Measurements from ENCODE around the gene PLA2G4B.

Gene PLA2G4B

DNA sequence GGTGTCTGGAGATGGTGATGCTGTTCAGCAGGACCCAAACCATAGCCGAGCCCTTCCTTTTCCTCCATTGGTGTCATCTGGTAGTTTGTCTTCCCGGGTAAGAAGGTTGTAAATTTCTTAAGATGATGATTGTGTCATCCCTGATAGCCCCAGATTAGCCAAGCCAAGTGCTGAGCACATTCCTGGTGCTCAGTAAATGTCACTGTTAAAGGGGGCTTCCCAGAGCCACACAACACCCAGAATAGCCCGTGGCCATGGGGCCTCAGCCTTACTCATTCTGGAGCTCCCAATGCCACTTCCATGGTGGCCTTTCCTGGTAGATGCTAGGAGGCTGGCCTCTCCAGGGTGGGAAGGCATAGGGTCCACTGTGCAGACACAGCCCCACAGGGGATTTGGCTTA is 4.6 kb upstream of the PLA2G4B start:
- TF ChIP-seq, protein P1, sequence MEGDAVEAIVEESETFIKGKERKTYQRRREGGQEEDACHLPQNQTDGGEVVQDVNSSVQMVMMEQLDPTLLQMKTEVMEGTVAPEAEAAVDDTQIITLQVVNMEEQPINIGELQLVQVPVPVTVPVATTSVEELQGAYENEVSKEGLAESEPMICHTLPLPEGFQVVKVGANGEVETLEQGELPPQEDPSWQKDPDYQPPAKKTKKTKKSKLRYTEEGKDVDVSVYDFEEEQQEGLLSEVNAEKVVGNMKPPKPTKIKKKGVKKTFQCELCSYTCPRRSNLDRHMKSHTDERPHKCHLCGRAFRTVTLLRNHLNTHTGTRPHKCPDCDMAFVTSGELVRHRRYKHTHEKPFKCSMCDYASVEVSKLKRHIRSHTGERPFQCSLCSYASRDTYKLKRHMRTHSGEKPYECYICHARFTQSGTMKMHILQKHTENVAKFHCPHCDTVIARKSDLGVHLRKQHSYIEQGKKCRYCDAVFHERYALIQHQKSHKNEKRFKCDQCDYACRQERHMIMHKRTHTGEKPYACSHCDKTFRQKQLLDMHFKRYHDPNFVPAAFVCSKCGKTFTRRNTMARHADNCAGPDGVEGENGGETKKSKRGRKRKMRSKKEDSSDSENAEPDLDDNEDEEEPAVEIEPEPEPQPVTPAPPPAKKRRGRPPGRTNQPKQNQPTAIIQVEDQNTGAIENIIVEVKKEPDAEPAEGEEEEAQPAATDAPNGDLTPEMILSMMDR (IDR thresholded peaks at IDR 0.05; ENCODE audit: insufficient read depth, missing control alignments) = no peak
- DNase-seq (ENCODE audit: insufficient read length, low spot score) (no peak), FAIRE-seq (no peak)

DNA sequence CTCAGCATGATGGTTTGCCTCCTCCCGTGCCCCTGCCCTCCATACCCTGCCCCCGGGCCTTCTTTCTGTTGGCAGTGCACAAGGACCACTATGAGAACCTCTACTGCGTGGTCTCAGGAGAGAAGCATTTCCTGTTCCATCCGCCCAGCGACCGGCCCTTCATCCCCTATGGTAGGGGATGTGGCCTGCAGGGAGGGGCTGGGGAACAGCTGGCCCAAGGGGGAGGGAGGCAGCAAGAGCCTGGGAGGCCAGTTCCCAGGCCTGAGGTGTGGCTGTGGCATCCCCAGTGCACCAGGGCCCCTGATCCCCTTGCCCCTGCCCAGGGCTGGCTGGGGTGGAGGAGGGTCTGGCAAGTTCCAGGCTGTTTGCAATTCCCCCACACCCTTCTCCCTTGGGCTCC is 2.6 kb upstream of the PLA2G4B start:
- TF ChIP-seq, protein P1 (IDR thresholded peaks at IDR 0.05; ENCODE audit: insufficient read depth, missing control alignments) = no peak
- DNase-seq (ENCODE audit: insufficient read length, low spot score) = no peak
- no peak for FAIRE-seq

DNA sequence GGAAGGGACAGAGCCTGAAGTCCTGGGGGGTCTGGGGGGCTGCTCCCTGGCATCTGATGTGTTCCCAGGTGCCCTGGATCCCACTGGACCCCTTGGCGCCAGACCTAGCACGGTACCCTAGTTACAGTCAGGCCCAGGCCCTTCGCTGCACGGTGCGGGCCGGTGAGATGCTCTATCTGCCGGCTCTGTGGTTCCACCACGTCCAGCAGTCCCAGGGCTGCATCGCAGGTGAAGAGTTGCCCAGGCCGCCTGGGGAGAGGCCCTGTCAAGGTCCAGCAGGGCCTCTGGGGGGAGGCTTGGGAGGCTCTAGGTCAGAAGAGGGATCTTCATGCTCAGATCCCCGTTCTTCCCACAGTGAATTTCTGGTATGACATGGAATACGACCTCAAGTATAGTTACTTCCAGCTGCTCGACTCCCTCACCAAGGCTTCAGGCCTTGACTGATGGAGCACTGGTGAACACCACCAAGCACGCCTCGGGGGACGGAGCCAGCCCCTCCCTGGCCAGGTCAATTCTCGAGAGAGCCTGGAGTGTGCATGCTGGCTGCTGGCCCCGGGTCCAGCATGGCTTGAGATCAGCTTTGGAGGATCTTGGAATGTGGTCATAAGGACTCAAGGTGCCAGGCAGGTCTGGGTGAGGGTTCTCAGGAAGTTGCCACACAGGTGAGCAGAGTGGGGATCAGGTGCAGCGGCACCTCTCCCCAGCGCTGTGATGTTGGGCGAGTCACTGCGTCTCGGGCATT is 1.8 kb upstream of the PLA2G4B start:
- FAIRE-seq (no peak), DNase-seq (ENCODE audit: insufficient read length, low spot score) (no peak)
- TF ChIP-seq, protein P1 (IDR thresholded peaks at IDR 0.05; ENCODE audit: insufficient read depth, missing control alignments) = no peak

DNA sequence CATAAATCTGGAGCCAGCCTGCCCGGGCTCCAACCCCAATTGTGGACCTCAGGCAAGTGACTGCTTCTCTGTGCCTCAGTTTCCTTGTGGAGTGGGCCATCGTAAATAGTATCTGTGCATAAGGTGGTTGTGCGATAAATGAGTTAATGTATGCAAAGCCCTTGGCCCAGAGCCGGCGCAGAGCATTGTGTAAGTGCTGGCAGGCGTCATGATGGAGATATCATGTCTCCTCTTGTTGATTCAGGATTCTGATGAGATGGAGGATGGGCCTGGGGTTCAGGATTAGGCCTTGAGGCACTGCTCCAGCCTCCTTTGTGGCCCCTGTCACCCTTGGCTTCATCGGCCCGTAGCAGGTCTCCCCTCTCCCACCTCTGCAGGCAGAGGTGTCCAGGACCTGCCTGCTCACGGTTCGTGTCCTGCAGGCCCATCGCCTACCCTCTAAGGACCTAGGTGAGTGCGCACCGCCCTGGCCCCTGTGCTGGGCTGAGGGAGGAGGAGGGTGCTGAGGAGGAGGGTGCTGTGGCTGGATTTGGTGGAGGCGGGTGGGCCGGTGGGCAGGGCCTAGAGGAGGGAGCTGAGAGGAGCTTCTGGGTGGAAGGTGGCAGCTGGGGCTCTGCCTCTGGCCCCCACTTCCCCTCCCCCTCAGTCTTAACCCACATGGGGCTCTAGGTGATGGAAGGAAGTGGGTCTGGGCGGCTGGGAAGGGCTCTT is 1.3 kb downstream of the PLA2G4B start:
- TF ChIP-seq, protein P1 (IDR thresholded peaks at IDR 0.05; ENCODE audit: insufficient read depth, missing control alignments) = no peak
- no peak for DNase-seq (ENCODE audit: insufficient read length, low spot score)
- FAIRE-seq = no peak

DNA sequence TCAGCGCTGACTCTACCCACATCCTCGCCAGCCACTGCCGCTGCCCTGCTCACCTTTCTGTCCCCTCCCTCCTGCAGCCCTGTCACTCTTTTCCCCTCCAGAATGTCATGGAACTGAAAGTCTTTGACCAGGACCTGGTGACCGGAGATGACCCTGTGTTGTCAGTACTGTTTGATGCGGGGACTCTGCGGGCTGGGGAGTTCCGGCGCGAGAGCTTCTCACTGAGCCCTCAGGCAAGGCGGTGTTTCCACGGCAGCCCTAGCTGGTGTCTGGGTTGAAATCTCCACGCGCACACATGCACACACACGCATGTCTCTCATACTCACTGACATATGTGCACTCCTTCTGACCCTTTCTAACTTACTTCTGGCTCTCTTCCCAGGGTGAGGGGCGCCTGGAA is 2.0 kb downstream of the PLA2G4B start:
- TF ChIP-seq, protein P1 (IDR thresholded peaks at IDR 0.05; ENCODE audit: insufficient read depth, missing control alignments) = no peak
- no peak for FAIRE-seq
- no peak for DNase-seq (ENCODE audit: insufficient read length, low spot score)

DNA sequence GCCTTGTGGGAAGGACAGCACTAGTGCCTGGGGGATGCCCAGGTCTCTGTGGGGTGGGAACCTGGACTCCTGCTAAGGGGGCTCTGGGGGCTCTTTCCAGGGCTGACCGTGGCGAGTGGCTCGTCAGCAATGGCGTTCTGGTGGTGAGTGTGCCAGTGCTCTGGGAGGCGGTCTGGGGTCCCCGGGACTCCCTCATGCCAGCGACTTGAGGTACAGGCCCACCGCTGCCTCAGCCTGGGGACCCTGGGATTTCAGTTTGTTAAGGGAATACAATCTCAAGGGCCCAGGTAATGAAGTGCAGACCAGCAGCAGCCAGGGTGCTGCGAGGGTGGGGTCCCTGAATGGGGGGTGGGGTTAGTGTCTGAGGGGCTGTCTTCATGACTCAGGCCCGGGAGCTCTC is 2.5 kb downstream of the PLA2G4B start:
- TF ChIP-seq, protein P1 (IDR thresholded peaks at IDR 0.05; ENCODE audit: insufficient read depth, missing control alignments) = no peak
- DNase-seq (ENCODE audit: insufficient read length, low spot score) (no peak), FAIRE-seq (no peak)

DNA sequence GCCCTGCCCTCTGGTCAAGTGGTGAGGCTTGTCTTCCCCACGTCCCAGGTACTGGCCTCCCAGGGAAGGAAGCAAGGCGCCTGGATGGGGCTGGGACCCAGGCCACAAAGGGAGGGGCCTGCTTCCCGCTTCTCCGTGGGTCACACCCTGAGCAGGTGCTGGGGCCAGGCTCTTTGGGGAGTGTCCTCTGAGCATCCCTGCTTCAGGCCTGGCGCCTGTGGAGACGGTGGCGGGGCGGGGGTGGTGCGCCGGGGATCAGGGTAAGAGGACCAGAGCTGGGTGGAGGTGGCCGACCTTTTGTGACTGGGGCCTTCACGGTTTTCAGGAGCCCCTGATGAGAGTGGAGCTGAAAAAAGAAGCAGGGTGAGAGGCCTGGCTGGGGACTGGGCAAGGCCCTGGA is 3.6 kb downstream of the PLA2G4B start:
- DNase-seq (ENCODE audit: insufficient read length, low spot score) (no peak), FAIRE-seq (no peak)
- TF ChIP-seq, protein P1 (IDR thresholded peaks at IDR 0.05; ENCODE audit: insufficient read depth, missing control alignments) = no peak
